ENCODE measurements around the gene MDP1. TPM values are rescaled to one million over a fixed set of nuclear protein-coding genes. Genes with fewer than 3 reads are reported as not detected.
A peak's percentile ranks its signal among the peaks of the same experiment; 100 is the strongest.
"Not testable (repeated sequence)": the region's sequence is repeated elsewhere in the genome, so short reads cannot be mapped to it uniquely, and the experiment has no call there.

MDP1 gene
- total RNA-seq, 1 experiment from 2014 or later: 7.4 TPM

GRCh38 chr14:24247422-24247821 is 31.6 kb upstream of the MDP1 start:
- H3K9me3 Mint-ChIP-seq (ENCODE audit: low read depth, unreplicated experiment): no peaks in the 10 kb centered on the region

GRCh38 chr14:24246765-24247212 is 30.9 kb upstream of the MDP1 start:
- H3K27me3 Mint-ChIP-seq (ENCODE audit: unreplicated experiment): no peaks in the 10 kb centered on the region
- no TSS peak for BruUV-seq (replicated peaks)
- TF ChIP-seq CTCF (IDR thresholded peaks at IDR 0.05; ENCODE audit: unreplicated experiment): no peak
- H3K27ac Mint-ChIP-seq (ENCODE audit: unreplicated experiment): no peak overlapping the region
- H3K4me3 Mint-ChIP-seq (ENCODE audit: low read depth, unreplicated experiment): no peak overlapping the region
- intact Hi-C loops (cut with micrococcal nuclease; ENCODE audit: unreplicated experiment): no loop called here
- H3K9me3 Mint-ChIP-seq (ENCODE audit: low read depth, unreplicated experiment): no peaks in the 10 kb centered on the region
- DNase-seq: no peak
- peaks cover 5% of the 10 kb centered on the region for H3K4me1 Mint-ChIP-seq (ENCODE audit: low read depth, unreplicated experiment)
- CTCF ChIA-PET: interaction anchor here (0.9 to 3.4 kb wide), 3 partner anchors 8 to 53 kb away, joined by 3 to 12 read pairs (median 3); partner anchors contain the start of genes DHRS1 and NOP9
- H3K36me3 Mint-ChIP-seq (ENCODE audit: insufficient read depth, unreplicated experiment): peaks cover 21% of the 10 kb centered on the region

More at GRCh38 chr14:24247422-24247821, 31.6 kb upstream of the MDP1 start:
- Mint-ChIP-seq H3K36me3 (ENCODE audit: insufficient read depth, unreplicated experiment) (peaks cover 15% of the 10 kb centered on the region), H3K27ac (ENCODE audit: unreplicated experiment) (no peak overlapping the region), H3K4me1 (ENCODE audit: low read depth, unreplicated experiment) (peaks cover 7% of the 10 kb centered on the region), H3K4me3 (ENCODE audit: low read depth, unreplicated experiment) (no peak overlapping the region), H3K27me3 (ENCODE audit: unreplicated experiment) (no peaks in the 10 kb centered on the region)
- no peak for TF ChIP-seq CTCF (IDR thresholded peaks at IDR 0.05; ENCODE audit: unreplicated experiment)
- no peak for DNase-seq
- no TSS peak for BruUV-seq (replicated peaks)
- CTCF ChIA-PET: interaction anchor here (1.1 to 3.4 kb wide), 2 partner anchors 9 to 50 kb away, joined by 3 to 12 read pairs; no protein-coding TSS in a partner anchor
- intact Hi-C loops (cut with micrococcal nuclease; ENCODE audit: unreplicated experiment): no loop called here

- DNase-seq; CTCF ChIA-PET; intact Hi-C loops (cut with micrococcal nuclease; ENCODE audit: unreplicated experiment); H3K9me3 Mint-ChIP-seq (ENCODE audit: low read depth, unreplicated experiment); H3K27me3 Mint-ChIP-seq (ENCODE audit: unreplicated experiment); H3K4me1 Mint-ChIP-seq (ENCODE audit: low read depth, unreplicated experiment); H3K4me3 Mint-ChIP-seq (ENCODE audit: low read depth, unreplicated experiment); BruUV-seq (replicated peaks): not testable (repeated sequence)
- Mint-ChIP-seq H3K36me3 (ENCODE audit: insufficient read depth, unreplicated experiment) (peaks cover 27% of the 10 kb centered on the region), H3K27ac (ENCODE audit: unreplicated experiment) (peak overlapping the region; percentile 77)
These were observed 29.5 kb upstream of the MDP1 start for GRCh38 chr14:24245350-24245749.

- no peaks in the 10 kb centered on the region for H3K9me3 Mint-ChIP-seq (ENCODE audit: low read depth, unreplicated experiment)
- TF ChIP-seq CTCF (IDR thresholded peaks at IDR 0.05; ENCODE audit: unreplicated experiment): no peak
- peak; percentile 65 for DNase-seq
- H3K27ac Mint-ChIP-seq (ENCODE audit: unreplicated experiment): peak overlapping the region; percentile 96
- intact Hi-C loops (cut with micrococcal nuclease; ENCODE audit: unreplicated experiment): loop anchor here (1.0 to 2.0 kb wide), 2 partner anchors 27 to 54 kb away; partner anchors contain the start of gene RABGGTA
- H3K4me3 Mint-ChIP-seq (ENCODE audit: low read depth, unreplicated experiment): peak overlapping the region; percentile 83
- H3K36me3 Mint-ChIP-seq (ENCODE audit: insufficient read depth, unreplicated experiment): peaks cover 29% of the 10 kb centered on the region
- H3K4me1 Mint-ChIP-seq (ENCODE audit: low read depth, unreplicated experiment): no peaks in the 10 kb centered on the region
- CTCF ChIA-PET: interaction anchor here (0.7 to 4.2 kb wide), 9 partner anchors 19 to 188 kb away, joined by 3 to 108 read pairs (median 4); partner anchors contain the start of genes CHMP4A, CIDEB, DHRS1 and IRF9
- BruUV-seq (replicated peaks): no TSS peak
- H3K27me3 Mint-ChIP-seq (ENCODE audit: unreplicated experiment): no peaks in the 10 kb centered on the region
These were observed 27.5 kb upstream of the MDP1 start for GRCh38 chr14:24243336-24243836.
